Measurements from ENCODE around the gene MSMP. TPM values are rescaled to one million over a fixed set of nuclear protein-coding genes. Genes with fewer than 3 reads are reported as not detected.

Gene MSMP
- total RNA-seq, 1 experiment from 2014 or later: 0.51 TPM

GRCh38 chr9:35771534-35771933 is 17.5 kb upstream of the MSMP start:
- no peak for DNase-seq (ENCODE audit: low read depth)

GRCh38 chr9:35771075-35771433 is 17.0 kb upstream of the MSMP start:
- no peak for DNase-seq (ENCODE audit: low read depth)

- DNase-seq (ENCODE audit: low read depth): no peak
Measured at GRCh38 chr9:35769763-35770162, 15.7 kb upstream of the MSMP start.

- no peak for DNase-seq (ENCODE audit: low read depth)
Measured at GRCh38 chr9:35767458-35767857, 13.4 kb upstream of the MSMP start.

GRCh38 chr9:35766997-35767396 is 12.9 kb upstream of the MSMP start:
- no peak for DNase-seq (ENCODE audit: low read depth)

GRCh38 chr9:35763803-35764202 is 9.7 kb upstream of the MSMP start:
- DNase-seq (ENCODE audit: low read depth): no peak

- DNase-seq (ENCODE audit: low read depth): no peak
Measured at GRCh38 chr9:35763181-35763580, 9.1 kb upstream of the MSMP start.

GRCh38 chr9:35760651-35761050 is 6.6 kb upstream of the MSMP start:
- peak; percentile 86 for DNase-seq (ENCODE audit: low read depth)

GRCh38 chr9:35759795-35760194 is 5.7 kb upstream of the MSMP start:
- DNase-seq (ENCODE audit: low read depth): no peak

GRCh38 chr9:35758475-35759050 is 4.5 kb upstream of the MSMP start:
- no peak for DNase-seq (ENCODE audit: low read depth)

- DNase-seq (ENCODE audit: low read depth): no peak
Measured at GRCh38 chr9:35757892-35758275, 3.8 kb upstream of the MSMP start.

GRCh38 chr9:35757226-35757891 is 3.3 kb upstream of the MSMP start:
- DNase-seq (ENCODE audit: low read depth): peak; percentile 81

GRCh38 chr9:35756275-35757225 is 2.5 kb upstream of the MSMP start:
- peak; percentile 78 for DNase-seq (ENCODE audit: low read depth)

- no peak for DNase-seq (ENCODE audit: low read depth)
Measured at GRCh38 chr9:35755071-35755470, 995 bp upstream of the MSMP start.

- no peak for DNase-seq (ENCODE audit: low read depth)
Measured at GRCh38 chr9:35753466-35753865, 610 bp downstream of the MSMP start.

GRCh38 chr9:35750256-35750531 is 3.9 kb downstream of the MSMP start:
- DNase-seq (ENCODE audit: low read depth): no peak

GRCh38 chr9:35749515-35750255 is 4.4 kb downstream of the MSMP start:
- DNase-seq (ENCODE audit: low read depth): peak; percentile 35

- DNase-seq (ENCODE audit: low read depth): peak; percentile 89
Measured at GRCh38 chr9:35748858-35749514, 5.1 kb downstream of the MSMP start, which contains the start of the genes GBA2 and RGP1. Gene GBA2, minus strand, starts transcription at chr9:35749228. Its CDS starts 524 bp downstream, at chr9:35748704. Gene RGP1, plus strand, starts transcription at chr9:35749287. Its CDS starts 469 bp downstream, at chr9:35749756.

- DNase-seq (ENCODE audit: low read depth): no peak
Measured at GRCh38 chr9:35748242-35748857, 5.7 kb downstream of the MSMP start.

- no peak for DNase-seq (ENCODE audit: low read depth)
Measured at GRCh38 chr9:35746583-35746982, 7.5 kb downstream of the MSMP start.

- DNase-seq (ENCODE audit: low read depth): no peak
Measured at GRCh38 chr9:35745569-35745968, 8.5 kb downstream of the MSMP start.

Measured in Daoy (cell line).